PFSK-1 (cell line): ENCODE measurements around the gene CHD5.

ENCODE experiments used
- POLR2AphosphoS5 ChIP-seq: IDR thresholded peaks from 2 replicates; pipeline ENCODE4 v1.6.1; 2012; ENCODE audit warnings: low read depth, mild to moderate bottlenecking, control low read depth, low read length, moderate library complexity
- SIN3A ChIP-seq: IDR thresholded peaks from 2 replicates; pipeline ENCODE4 v1.6.1; 2012; ENCODE audit warnings: mild to moderate bottlenecking, low read length, moderate library complexity, borderline replicate concordance; ENCODE audit not compliant: insufficient read depth
- TAF1 ChIP-seq: IDR thresholded peaks from 2 replicates; pipeline ENCODE4 v1.6.1; 2012; ENCODE audit warnings: low read length, control low read depth, borderline replicate concordance; ENCODE audit not compliant: insufficient read depth

DNA sequence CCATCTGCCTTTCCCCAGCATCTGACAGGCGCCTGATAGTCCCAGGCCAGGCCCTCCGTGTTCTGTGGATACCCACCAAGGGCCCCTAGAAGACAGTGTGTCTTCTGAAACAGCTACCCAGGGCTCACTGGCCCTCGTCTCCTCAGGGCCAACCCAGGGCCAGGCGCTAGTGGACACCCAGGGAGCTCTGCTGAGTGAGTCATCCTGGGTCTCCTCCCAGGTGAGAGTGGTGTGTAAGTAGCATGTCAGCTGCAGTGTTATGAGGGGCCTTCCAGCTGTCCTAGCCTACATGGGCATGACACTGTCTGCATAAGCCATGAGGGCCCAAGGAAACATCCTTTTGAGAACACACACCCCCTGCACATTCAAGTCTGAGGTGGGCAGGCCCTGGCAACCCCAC lies 36.7 kb downstream of the CHD5 start:
- TF ChIP-seq TAF1 = no peak
- no peak for TF ChIP-seq POLR2AphosphoS5
- no peak for TF ChIP-seq SIN3A
